Caki2 (cell line): Measurements from ENCODE around the gene RETREG1. TPM values are rescaled to one million over a fixed set of nuclear protein-coding genes. Genes with fewer than 3 reads are reported as not detected.

Source experiments
- DNase-seq: peaks from one replicate; pipeline ENCODE4 v3.0.0-alpha.2; 2015; ENCODE audit warnings: low read depth
- in situ Hi-C: cut with HindIII; loops from 2 replicates; pipeline ENCODE4 v1.10.0; 2016; ENCODE audit warnings: low sequenced_read_pairs, low pct_unique_long_range_greater_than_20kb, mixed read lengths
- total RNA-seq: library from RNA; depleted of rRNA; stranded (reverse); fragments of >200 nt; shearing (Covaris generic); gene quantifications from 2 replicates; pipeline ENCODE4 v1.2.3, GENCODE V29; 2014; ENCODE audit warnings: low replicate concordance

Gene RETREG1
- total RNA-seq, 1 experiment from 2014 or later, result 9.5 TPM

DNA sequence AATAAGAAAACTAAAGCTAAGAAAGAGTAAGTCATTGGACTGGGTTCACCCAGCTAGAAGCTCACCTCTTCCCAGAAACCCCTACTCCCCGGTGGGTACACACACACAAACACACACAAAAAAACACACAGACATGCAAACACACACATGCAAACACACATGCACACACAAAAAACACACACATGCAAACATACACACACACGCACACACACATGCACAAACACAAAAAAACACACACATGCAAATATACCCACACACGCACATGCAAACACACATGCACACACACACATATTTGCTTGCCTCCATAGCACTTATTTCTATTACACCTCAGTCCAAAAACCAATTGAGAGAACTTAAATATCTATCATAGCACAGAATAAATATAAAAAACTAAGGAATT is 26.1 kb downstream of the RETREG1 start:
- in situ Hi-C loops, result no loop called here
- DNase-seq, result no peak

DNA sequence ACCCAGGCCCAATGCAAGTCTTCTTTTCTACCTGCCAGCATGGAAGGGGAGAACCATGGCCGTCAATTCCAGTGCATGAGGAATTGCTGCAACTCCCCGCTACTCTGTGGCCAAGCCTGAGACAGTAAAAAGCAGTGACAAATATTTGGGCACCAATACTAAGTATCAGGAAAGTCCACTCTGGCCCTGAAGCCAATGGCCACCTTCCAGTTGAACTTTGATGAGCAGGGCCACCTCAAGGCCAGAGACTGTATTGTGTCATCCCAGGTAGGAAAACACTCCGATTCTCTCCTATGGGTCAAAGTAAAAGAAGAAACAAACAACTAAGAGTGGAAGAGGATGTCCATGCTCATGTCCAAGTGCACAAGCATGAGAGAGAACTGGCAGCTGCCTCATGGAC is 27.1 kb downstream of the RETREG1 start:
- DNase-seq, result no peak
- in situ Hi-C loops, result no loop called here

DNA sequence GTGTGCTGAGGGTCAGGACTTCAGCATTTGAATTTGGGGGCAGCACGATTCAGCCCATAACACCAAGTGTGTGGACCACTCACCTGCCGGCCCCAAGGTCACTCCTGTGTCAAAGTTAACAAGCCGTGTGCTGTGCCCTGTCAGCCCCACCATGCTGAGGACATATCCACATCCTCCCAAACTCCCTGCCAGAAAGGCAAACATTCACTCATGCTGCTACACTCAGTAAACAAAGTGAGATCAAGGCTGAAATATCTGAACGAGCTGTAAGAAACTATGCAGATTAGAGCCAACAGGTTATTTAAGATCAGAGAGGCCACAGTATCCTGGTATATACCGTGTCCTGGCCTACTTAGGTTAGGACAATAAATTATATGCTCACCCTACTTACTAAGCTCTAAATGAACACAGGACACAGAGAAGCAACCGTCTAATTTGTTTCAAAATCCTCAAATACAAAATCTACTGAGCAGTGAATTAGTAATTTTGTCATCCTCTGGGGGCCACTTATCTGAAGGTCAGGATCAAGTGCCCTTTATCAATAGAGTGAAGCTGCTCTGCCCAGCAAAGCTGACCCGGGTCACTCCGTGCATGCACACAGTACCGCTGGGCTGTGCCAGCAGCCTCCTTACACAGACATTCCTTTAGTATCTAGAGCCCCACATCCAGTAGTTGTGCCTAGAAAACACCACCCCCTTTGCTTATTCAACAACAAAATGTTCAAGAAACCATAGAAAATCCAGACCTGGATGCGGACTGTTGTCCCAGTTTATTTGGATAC is 28.2 kb downstream of the RETREG1 start:
- in situ Hi-C loops, result no loop called here

DNA sequence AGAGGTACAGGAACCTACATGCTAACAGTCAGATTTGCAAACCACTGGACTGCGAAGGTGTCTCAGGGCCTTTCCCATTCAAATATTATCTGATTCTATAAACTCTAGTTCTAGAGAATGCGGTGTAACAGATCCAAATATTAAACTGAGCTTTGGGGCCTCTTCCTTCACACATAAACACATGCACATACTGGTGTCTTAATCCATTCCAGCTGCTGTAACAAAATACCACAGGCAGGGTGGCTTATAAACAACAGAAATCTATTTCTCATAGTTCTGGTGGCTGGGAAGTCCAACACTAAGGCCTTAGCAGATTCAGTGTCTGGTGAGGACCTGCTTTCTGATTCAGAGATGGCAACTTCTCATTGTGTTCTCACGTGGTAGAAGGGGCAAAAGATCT is 30.2 kb downstream of the RETREG1 start:
- DNase-seq, result no peak
- in situ Hi-C loops, result no loop called here

More for the DNA sequence above, 28.2 kb downstream of the RETREG1 start:
- DNase-seq, result no peak

DNA sequence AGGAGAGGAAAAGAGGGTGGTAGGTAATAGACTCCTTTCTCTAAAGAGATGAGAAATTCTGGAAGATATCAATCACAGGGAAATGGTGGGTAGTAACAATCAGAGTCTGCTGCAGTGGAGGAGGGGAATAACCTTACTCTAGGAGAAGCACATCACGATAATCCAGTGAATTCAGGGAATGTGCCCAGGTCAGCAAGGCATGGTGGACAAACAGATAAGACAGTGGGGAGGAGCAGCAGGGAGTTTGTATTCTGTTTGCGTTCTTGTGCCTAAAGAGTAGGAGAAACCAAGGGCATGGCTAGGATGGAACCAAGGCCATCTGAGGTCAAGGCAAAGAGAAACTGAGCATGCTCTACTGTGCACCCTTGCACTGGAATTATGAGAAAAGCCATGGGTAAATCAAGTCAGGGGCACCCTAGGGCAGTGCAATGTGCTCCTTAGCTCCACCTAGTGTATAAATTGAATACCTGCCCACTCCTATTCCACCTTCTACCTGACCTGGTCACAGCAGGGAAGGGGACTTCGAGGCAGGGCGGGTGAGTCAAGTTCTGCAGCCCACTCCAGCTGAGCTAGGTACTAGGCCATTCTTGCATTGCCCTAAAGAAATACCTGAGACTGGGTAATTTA is 31.6 kb downstream of the RETREG1 start:
- DNase-seq, result no peak
- in situ Hi-C loops, result no loop called here

DNA sequence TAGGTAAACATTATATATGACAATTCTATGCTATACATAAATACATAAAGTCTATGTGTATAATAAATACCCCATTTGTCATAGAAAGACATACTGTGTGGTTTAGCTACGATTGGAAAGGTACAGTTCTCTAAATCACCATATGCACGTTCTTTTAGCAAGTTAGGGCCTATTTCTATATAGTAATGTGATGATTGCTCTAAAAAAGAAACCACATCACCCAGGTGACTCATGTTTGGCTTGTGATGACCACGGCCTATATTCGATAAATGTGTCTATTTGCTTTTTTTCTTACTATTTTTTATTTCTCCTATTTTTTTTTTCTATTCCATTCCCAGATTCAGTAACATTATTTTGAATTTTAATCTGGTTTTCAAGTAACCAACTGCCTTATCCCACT is 34.7 kb downstream of the RETREG1 start:
- in situ Hi-C loops, result no loop called here
- no peak for DNase-seq

DNA sequence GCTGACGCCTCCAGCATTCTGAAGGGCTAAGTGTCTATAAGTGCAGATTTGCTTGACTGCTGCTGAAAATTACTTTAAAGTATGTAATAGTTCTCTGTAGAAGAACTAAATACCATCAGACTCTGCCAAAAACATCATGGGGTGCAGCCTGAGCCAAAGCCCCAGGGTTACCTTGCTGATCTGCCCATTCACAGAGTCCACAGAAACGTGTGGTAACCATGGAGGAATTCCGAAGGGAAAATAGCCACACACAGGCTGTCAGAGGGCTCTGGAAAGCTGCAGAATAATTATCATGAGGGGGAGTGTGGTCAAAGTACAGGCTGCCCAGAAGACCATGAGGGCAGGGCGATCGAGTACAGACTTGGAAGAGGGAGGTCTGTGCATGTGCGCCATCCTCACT is 36.4 kb downstream of the RETREG1 start:
- in situ Hi-C loops, result no loop called here
- no peak for DNase-seq

DNA sequence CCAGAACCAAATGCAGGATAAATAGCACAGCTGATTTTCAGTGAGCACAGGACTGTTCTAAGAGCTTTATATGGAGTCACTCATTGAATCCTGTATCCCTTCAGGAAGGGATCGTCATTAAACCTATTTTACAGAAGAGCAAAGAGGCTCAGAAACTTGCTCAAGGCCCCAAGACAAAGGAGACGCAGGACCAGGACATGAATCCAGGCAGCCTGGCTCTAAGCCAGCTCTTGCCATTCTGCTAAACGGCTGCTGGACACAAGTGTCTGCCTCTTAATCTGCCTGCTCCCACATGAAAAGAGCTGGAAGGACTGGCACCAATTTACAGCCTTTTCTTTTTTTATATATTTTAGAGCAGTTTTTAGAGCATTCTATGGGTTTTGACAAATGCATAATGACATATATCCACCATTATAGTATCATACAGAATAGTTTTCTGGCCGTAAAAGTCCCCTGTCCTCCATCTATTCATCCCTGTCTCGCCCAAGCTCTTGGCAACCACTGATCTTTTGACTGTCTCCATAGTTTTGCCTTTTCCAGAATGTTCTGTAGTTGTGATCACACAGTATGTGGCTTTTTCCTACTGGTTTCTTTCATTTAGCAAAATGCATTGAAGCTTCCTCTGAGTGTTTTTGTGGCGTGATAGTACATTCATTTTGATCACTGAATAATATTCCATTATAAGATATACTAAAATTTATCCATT is 37.5 kb downstream of the RETREG1 start:
- in situ Hi-C loops, result no loop called here
- no peak for DNase-seq

DNA sequence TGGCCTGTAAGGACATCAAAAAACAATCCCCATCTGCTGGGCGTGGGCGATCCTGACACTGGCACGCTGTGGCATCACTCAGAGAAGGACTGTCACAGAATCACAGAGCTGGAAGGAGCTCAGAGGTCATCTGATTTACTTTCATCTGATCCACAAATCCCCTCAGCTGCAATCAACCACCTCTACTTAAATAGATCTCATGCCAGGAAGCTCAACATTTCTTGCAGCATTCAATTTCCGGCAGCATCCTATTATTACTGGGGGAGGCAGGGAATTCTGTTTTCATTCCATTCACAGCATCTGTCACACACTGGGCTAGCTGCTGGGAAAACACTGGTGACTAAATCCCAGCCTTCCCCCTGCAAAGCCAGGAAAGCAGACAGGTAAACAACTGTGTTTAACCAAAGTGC is 38.3 kb downstream of the RETREG1 start:
- no peak for DNase-seq
- in situ Hi-C loops, result no loop called here

DNA sequence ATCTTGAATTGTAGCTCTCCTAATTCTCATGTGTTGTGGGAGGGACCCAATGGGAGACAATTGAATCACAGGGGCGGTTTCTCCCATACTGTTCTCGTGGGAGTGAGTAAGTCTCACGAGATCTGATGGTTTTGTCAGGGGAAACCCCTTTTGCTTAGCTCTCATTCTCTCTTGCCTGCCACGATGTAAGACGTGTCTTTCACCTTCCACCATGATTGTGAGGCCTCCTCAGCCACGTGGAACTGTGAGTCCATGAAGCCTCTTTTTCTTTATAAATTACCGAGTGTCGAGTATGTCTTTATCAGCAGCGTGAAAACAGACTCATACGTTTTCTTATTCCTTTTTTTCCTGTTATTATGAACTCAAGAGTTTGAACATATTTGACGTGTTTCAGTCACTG is 39.1 kb downstream of the RETREG1 start:
- in situ Hi-C loops, result no loop called here
- peak; percentile 7 for DNase-seq

DNA sequence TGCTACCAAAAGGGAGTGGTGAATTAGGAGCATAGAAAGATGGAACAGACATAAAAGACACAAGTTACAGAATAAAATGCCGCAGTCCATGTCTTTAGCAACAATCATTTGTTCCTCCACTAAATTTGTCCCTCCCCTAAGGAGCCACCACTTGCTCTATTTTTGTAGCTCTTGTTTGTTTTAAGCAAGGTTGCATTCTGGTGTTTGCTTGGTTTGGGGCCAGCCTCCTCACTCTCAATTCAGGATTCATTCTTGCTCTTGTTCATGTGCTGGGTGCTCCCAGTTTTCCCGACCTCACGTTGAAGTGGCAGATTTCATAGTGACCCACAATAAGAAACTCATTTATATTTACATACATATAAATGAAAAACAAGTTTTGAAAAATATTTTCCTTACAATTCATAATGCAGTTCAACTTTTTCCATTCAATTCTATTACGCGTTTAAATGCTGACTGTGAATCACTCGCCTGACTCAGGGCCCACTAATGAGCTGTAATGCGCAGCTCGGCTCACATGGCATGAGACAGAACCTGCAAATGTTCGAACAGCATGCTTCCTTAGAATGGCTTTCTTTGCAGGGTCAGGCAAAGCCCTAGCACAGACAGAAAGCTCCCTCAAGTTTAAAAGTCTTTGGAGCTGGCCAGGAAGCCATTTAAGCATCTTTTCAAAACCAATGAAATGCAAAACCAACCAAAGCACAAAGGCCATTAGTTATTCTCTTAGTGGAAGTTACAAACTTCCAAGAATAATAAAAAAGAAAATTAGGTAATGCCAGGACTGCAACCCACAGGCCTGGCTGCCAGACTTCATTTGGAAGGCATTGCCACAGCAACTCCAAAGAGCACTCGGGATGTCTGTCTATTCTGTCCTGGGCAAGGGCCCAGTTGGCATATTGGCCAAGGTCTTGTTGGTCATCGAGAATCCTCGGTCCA is 41.7 kb downstream of the RETREG1 start:
- peak; percentile 58 for DNase-seq
- in situ Hi-C loops, result no loop called here

DNA sequence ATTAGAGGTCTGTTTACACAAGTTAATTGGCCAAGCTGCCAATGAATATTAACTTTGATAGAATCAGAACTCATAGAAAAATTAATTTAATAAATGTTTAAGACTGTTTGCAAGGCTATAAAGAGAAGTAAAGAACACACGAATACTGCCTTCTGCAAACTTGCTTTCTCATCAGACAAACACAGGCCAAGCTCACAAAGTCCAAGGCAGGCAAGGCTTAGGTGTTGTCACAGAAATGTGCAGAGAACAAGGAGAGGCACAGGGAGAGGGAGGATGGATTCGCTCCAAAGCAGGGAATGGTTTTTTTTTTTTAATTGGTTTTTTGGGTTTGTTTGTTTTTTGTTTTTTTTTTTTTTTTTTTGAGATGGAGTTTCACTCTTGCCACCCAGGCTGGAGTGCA is 43.4 kb downstream of the RETREG1 start:
- no peak for DNase-seq
- in situ Hi-C loops, result no loop called here

DNA sequence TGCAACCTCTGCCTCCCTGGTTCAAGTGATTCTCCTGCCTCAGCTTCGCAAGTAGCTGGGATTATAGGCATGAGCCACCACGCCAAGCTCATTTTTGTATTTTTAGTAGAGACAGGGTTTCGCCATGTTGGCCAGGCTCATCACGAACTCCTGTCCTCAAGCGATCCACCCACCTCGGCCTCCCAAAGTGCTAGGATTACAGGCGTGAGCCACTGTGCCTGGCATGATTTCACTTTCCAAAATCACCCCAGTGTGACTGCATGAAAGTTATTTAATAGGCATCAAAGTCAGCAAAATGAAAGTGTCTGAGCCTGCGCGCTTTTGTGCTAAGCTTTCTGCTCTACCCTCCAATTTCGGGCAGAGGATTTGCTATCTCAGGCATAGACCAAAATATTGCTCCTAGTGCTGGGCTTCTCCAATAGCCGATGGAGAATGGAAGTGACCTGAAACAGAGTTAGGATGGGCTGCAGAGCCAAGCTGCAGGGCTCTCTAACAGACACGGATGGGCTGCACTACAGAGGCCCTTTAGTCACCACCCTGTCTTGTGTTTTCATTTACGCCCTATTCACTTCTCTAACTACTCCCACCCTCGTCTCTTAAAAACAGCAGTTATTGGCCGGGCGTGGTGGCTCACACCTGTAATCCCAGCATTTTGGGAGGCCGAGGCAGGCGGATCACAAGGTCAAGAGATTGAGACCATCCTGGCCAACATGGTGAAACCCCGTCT is 44.3 kb downstream of the RETREG1 start:
- DNase-seq, result no peak
- in situ Hi-C loops, result no loop called here

DNA sequence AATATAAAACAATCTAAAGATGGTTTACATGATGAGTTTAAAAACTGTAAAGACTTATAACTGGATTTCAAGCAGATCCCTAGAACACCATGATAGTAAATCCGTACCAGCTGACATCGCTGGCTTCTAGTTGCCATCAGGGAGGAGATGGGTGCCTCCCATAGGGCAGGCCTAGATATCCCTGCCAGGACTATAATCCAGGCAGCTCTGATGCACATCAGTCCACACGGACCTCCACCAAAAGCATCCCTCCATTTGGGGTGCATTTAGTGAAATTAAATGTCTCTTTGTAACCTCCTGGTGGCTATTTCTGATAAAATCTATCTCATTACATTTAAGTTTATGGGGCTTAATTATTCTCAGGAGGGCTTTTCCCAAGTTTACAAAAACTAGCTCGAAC is 45.8 kb downstream of the RETREG1 start:
- DNase-seq, result no peak
- in situ Hi-C loops, result no loop called here

DNA sequence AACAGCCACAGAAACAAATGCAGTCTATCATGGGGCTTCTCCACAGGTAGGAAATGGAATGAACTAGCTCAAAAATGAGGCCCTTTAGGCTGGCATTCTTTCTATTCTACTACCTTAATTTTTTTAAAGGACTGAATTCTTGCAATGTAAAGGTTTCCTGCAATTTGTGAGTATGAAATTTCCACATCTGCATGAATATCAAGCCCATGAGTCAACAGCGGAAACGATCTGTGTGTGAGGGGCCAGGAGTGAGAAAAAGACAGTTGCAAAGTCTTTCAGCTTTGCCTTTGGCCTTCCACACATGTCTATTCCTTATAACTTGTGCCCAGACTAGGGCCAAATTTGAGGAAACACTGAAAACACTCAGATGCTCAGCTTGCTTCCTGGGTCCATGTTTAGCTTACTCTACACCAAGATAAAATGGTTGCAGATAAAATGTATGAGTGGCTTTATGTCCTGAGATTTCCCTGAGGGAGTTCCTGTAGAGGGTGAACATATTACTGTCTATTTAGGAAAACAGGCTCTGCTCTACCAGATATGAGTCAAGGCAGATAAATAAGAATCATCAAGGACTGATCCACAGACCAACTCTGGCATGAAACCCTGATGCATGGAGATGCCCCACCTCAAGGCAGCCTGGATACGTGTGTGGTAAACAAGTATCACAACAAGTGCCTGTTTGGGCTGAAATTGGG is 46.5 kb downstream of the RETREG1 start:
- DNase-seq, result no peak
- in situ Hi-C loops, result no loop called here

DNA sequence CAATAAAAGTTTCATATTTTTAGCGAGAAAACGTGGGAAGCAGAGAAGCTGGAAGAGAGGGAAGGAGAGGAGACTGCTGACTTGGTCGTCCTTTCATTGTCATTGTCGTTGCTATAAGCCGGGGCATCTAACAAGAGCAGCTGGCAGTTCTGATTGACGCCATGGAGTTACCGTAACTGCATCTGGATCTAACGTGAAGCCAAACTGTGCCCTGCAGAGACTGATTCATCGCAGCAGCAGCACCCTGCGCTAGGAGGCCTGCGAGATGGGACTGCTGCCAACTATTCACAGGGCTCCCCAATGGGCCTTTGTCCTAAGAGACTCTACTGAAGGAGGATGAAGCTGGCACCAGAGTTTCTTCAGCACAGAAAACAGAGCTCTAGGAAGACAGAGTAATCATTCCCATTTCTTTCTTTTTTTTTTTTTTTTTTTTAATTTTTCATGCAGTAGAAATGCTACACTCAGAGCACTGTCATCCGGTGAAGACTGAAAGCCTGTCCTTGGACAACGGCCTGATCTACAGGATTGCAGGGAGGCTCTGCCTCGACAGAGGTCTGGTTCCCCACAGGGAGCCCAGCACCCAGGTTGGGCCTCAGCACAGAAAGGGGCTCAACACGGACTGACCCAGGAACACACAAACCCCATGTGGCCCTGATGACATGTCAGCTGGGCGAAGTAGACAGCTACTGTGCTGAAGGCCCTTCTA is 47.8 kb downstream of the RETREG1 start:
- DNase-seq, result no peak
- in situ Hi-C loops, result no loop called here

DNA sequence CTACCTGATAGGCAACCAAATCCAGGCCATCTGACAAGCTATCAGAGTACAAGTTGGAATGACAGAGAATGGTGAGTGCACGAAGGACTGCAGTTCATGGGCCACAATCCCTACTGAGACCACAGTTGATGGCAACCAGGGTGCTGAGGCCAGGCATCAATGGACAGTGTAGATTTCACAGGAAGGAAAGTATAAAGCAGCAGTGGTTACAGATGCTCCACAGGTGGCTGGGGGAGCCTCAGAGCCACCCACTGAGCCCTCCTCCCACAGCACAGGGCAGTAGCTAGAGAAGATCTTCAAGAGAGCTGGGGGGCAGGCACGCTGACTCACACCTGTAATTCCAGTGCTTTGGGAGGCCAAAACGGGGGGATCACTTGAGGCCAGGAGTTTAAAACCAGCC is 49.4 kb downstream of the RETREG1 start:
- in situ Hi-C loops, result no loop called here
- no peak for DNase-seq
